GM13977 (cell line): Measurements from ENCODE around the gene S100Z.

Source experiments
- DNase-seq: peaks from one replicate; pipeline ENCODE4 v3.0.0; 2012; ENCODE audit warnings: low spot score
- in situ Hi-C: fragments of 300-500 bp; cut with MboI; formaldehyde crosslinking; loops from one replicate; pipeline ENCODE4 v1.12.0; 2022; ENCODE audit warnings: low sequenced_read_pairs, low pct_unique_long_range_greater_than_20kb, mixed read lengths, inconsistent platforms; ENCODE audit not compliant: unreplicated experiment
- TF ChIP-seq, protein P1 (sequence below): IDR thresholded peaks from 2 replicates; pipeline ENCODE4 v1.5.1; 2012; ENCODE audit warnings: mild to moderate bottlenecking, control low read depth; ENCODE audit not compliant: insufficient read depth; ENCODE audit errors: extremely low read depth, missing control alignments

The S100Z gene

DNA sequence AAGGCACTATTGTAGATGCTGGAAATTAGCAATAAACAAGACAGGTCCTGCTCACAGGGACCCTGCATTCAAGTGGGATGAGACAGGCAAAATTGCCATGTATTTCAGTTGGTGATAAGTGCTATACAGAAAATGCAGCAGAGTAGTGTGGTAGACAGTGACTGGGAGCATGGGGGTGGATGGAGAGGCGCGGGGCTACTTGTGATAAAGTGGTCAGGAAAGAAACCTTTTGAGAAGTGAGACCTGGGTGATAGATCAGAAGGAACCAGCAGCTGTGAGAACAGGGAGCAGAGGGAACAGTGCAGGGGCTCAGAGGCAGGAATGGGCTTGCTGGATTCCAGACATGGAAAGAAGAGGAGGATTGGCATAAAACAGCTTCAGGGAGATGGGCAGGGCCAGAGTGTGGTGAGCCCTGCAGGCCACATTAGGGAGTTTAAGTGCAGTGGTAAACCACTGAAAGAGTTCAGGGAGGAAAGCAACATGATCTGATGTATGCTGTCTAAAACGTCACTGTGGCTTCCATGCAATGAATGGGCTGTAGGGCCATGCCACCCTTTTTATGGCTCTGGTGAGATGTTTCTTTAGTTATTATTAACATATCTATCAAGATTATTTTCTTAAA is 110.3 kb downstream of the S100Z start:
- in situ Hi-C loops, result no loop called here
- no peak for DNase-seq
- TF ChIP-seq, protein P1, sequence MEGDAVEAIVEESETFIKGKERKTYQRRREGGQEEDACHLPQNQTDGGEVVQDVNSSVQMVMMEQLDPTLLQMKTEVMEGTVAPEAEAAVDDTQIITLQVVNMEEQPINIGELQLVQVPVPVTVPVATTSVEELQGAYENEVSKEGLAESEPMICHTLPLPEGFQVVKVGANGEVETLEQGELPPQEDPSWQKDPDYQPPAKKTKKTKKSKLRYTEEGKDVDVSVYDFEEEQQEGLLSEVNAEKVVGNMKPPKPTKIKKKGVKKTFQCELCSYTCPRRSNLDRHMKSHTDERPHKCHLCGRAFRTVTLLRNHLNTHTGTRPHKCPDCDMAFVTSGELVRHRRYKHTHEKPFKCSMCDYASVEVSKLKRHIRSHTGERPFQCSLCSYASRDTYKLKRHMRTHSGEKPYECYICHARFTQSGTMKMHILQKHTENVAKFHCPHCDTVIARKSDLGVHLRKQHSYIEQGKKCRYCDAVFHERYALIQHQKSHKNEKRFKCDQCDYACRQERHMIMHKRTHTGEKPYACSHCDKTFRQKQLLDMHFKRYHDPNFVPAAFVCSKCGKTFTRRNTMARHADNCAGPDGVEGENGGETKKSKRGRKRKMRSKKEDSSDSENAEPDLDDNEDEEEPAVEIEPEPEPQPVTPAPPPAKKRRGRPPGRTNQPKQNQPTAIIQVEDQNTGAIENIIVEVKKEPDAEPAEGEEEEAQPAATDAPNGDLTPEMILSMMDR, result no peak

GRCh38 chr5:76964060-76964459 is 114.2 kb downstream of the S100Z start:
- in situ Hi-C loops, result no loop called here

More at GRCh38 chr5:76964060-76964459, 114.2 kb downstream of the S100Z start:
- TF ChIP-seq, protein P1, result no peak
- no peak for DNase-seq
